ENCODE data around the gene COCH. TPM values are rescaled to one million over a fixed set of nuclear protein-coding genes. Genes with fewer than 3 reads are reported as not detected.
"Not testable (repeated sequence)": the region's sequence is repeated elsewhere in the genome, so short reads cannot be mapped to it uniquely, and the experiment has no call there.

The COCH gene
- total RNA-seq, 1 experiment from 2014 or later: not detected

DNA sequence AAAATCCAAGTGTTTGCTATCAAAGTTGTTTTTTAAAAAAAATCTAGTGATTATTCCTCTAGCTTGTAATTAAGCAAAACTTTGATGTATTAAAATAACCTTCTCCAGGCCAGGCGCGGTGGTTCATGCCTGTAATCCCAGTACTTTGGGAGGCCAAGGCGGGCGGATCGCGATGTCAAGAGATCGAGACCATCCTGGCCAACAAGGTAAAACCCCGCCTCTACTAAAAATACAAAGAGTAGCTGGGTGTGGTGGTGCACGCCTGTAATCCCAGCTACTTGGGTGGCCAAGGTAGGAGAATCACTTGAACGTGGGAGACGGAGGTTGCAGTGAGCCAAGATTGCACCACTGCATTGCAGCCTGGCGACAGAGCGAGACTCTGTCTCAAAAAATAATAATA lies 59.6 kb downstream of the COCH start:
- not testable (repeated sequence) for H3K4me1 ChIP-seq; H3K9me3 ChIP-seq (replicated peaks); DNase-seq; H3K27me3 ChIP-seq; H3K27ac ChIP-seq; H3K4me3 ChIP-seq
- H3K36me3 ChIP-seq: peaks cover 41% of the 10 kb centered on the region

GRCh38 chr14:30935445-30935844 lies 61.1 kb downstream of the COCH start:
- no peak overlapping the region for H3K27ac ChIP-seq
- no peak for DNase-seq

DNA sequence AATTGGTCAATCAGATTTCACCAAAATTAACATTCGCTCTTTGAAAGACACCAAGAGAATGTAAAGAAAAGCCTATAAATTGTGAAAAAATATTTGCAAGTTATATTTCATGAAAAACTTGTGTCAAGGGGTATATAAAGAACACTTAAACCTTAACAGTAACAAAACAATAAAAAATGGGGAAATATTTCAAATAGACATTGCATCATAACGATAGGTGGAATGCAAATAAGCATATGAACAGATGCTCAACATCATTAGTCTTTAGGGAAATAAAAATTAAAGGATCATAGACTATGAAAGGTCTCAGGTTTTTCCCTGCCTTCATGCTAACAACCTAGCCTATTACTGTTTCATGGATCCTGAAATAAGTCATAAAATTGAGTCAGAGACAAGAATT lies 64.3 kb downstream of the COCH start:
- Histone ChIP-seq H3K27ac (no peak overlapping the region), H3K27me3 (no peaks in the 10 kb centered on the region), H3K4me3 (no peak overlapping the region), H3K36me3 (peaks cover 53% of the 10 kb centered on the region), H3K9me3 (replicated peaks) (no peaks in the 10 kb centered on the region), H3K4me1 (no peaks in the 10 kb centered on the region)
- no peak for DNase-seq

More at GRCh38 chr14:30935445-30935844, 61.1 kb downstream of the COCH start:
- no peaks in the 10 kb centered on the region for H3K9me3 ChIP-seq (replicated peaks)
- no peak overlapping the region for H3K4me3 ChIP-seq
- H3K4me1 ChIP-seq: no peaks in the 10 kb centered on the region
- peaks cover 48% of the 10 kb centered on the region for H3K36me3 ChIP-seq
- no peaks in the 10 kb centered on the region for H3K27me3 ChIP-seq

Other genes starting within 250 kb of the COCH start
- 8.4 and 9.8 TPM in 2 replicates for gene AP4S1, start 151.1 kb downstream of the COCH start, total RNA-seq (2014; rRNA removed; shearing (Covaris generic))
- gene STRN3, start 151.8 kb downstream of the COCH start, total RNA-seq (2014; rRNA removed; shearing (Covaris generic)): 71.0 and 80.9 TPM in 2 replicates